ENCODE data around the gene IFNAR1. TPM values are rescaled to one million over a fixed set of nuclear protein-coding genes. Genes with fewer than 3 reads are reported as not detected.

The IFNAR1 gene
- total and polyA plus RNA-seq, 3 donors from 2014 or later = 22.1 to 25.0 (median 22.8) TPM

DNA sequence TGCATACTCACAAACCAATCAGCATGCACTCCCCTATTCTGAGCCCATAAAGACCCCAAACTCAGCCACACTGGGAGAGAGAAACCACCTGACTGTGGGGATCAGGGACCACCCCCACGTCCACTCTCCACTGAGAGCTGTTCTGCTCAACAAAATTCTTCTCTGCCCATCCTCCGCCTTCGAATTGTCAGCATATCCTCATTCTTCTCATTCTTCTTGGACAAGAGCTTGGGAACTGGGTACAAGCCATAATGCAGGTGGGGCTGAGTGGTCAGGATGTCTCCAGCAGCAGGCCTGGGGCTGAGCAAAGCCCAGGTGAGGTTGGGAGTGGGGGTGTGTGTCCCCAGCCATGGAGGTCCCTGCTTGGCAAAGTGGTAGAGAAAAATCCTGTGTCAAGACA, 43.8 kb downstream of the IFNAR1 start:
- Histone ChIP-seq H3K4me3 (no peak overlapping the region), H3K4me1 (no peaks in the 10 kb centered on the region), H3K9me3 (no peaks in the 10 kb centered on the region), H3K27me3 (no peaks in the 10 kb centered on the region), H3K36me3 (ENCODE audit: low read depth, missing control alignments) (no peaks in the 10 kb centered on the region), H3K27ac (no peak overlapping the region)
- 93 to 97% methylated on average over 3 of the region's 3 CpGs for WGBS, 2 donors
- intact Hi-C loops (cut with DNase I; ENCODE audit: low total_unique reads) = no loop called here
- TF ChIP-seq, protein P1, sequence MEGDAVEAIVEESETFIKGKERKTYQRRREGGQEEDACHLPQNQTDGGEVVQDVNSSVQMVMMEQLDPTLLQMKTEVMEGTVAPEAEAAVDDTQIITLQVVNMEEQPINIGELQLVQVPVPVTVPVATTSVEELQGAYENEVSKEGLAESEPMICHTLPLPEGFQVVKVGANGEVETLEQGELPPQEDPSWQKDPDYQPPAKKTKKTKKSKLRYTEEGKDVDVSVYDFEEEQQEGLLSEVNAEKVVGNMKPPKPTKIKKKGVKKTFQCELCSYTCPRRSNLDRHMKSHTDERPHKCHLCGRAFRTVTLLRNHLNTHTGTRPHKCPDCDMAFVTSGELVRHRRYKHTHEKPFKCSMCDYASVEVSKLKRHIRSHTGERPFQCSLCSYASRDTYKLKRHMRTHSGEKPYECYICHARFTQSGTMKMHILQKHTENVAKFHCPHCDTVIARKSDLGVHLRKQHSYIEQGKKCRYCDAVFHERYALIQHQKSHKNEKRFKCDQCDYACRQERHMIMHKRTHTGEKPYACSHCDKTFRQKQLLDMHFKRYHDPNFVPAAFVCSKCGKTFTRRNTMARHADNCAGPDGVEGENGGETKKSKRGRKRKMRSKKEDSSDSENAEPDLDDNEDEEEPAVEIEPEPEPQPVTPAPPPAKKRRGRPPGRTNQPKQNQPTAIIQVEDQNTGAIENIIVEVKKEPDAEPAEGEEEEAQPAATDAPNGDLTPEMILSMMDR (IDR thresholded peaks at IDR 0.05) = no peak
- no peak for TF ChIP-seq POLR2A (IDR thresholded peaks at IDR 0.05)
- no peak for DNase-seq

DNA sequence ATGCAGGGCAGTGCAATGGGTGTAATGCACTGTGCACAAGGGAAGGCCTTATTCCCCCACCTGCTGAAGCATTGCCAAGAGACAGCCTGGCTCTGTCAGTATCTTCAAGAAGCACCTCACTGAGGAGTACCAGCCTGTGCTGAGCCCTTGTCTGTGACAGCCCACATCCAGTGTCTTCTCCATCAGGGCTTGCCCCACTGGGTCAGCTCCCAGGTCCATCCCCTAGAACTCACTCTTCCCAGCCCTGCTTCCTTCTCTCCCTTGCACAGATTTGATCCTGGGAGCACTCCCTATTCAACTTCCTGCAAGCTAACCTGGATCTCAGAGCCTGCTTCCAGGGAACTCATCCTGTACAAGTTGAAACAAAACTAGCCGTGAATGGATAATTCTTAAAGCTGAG, 44.8 kb downstream of the IFNAR1 start:
- no peaks in the 10 kb centered on the region for H3K36me3 ChIP-seq (ENCODE audit: low read depth, missing control alignments)
- no peak overlapping the region for H3K4me3 ChIP-seq
- H3K9me3 ChIP-seq = no peaks in the 10 kb centered on the region
- intact Hi-C loops (cut with DNase I; ENCODE audit: low total_unique reads) = no loop called here
- no peak for DNase-seq
- no peak overlapping the region for H3K27ac ChIP-seq
- 91 to 96% methylated on average over 1 of the region's 1 CpG for WGBS, 2 donors
- TF ChIP-seq, protein P1 (IDR thresholded peaks at IDR 0.05) = no peak
- no peak for TF ChIP-seq POLR2A (IDR thresholded peaks at IDR 0.05)
- no peaks in the 10 kb centered on the region for H3K4me1 ChIP-seq
- H3K27me3 ChIP-seq = no peaks in the 10 kb centered on the region

DNA sequence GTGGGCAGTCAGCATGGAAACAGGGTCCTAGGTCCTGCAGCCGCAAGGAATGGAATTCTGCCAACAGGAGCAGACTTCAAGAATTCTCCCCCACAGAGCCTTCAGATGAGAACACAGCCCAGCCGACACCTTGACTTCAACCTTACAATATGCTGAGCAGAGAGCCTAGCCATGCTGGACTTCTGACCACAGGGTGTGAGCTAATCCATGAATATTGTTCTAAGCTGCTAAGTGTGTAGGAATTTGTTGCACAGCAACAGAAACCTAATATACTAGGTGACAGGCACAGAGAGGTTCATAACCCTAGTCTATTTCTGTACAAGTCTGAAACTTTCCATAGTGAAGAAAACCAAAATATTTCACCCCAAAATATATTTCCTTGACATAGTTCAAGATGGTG, 45.5 kb downstream of the IFNAR1 start:
- DNase-seq = no peak
- H3K4me1 ChIP-seq = no peaks in the 10 kb centered on the region
- no peak overlapping the region for H3K27ac ChIP-seq
- no peaks in the 10 kb centered on the region for H3K9me3 ChIP-seq
- no peak for TF ChIP-seq POLR2A (IDR thresholded peaks at IDR 0.05)
- TF ChIP-seq, protein P1 (IDR thresholded peaks at IDR 0.05) = no peak
- H3K27me3 ChIP-seq = no peaks in the 10 kb centered on the region
- H3K4me3 ChIP-seq = no peak overlapping the region
- WGBS, 2 donors = 94 to 100% methylated on average over 1 to 2 of the region's 2 CpGs
- no peaks in the 10 kb centered on the region for H3K36me3 ChIP-seq (ENCODE audit: low read depth, missing control alignments)
- intact Hi-C loops (cut with DNase I; ENCODE audit: low total_unique reads) = no loop called here

DNA sequence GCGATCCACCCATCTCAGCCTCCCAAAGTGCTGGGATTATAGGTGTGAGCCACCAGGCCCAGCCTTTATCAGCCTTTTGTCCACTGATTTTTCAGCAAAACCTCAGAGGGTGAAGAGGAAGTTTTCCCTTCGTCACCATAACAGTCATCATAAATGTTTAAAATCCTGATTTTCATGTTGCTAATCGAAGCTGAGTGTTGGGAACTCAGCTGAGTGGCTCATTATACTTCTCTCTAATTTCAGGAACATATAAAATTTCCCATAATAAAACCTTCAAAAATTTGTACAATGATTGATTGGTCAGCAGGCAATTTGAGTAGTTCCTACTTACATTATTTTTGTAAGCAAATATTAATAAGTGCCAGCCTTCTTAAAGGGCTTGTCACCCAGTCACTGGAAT, 46.6 kb downstream of the IFNAR1 start:
- DNase-seq = no peak
- WGBS, 2 donors = 84 to 89% methylated on average over 3 of the region's 3 CpGs

DNA sequence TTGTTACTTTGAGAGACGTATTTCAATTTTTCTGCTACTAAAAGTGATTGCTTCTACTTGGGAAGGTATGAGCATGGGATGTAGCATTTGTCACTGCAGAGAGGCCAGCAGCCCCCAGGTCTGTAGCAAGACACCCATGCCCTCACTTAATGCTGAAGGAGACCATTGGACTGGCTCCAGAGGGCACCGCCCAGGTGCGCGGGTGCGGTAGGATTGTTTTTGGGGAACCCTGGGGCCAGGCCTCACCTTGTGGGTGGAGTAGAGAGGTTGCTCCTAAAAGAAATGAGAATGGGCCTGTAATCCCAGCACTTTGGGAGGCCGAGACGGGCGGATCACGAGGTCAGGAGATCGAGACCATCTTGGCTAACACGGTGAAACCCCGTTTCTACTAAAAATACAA, 47.8 kb downstream of the IFNAR1 start:
- intact Hi-C loops (cut with DNase I; ENCODE audit: low total_unique reads) = no loop called here
- WGBS, 2 donors = 80 to 86% methylated on average over 9 to 12 of the region's 12 CpGs
- Histone ChIP-seq H3K27ac (no peak overlapping the region), H3K4me1 (no peaks in the 10 kb centered on the region), H3K4me3 (no peak overlapping the region), H3K27me3 (no peaks in the 10 kb centered on the region), H3K9me3 (no peaks in the 10 kb centered on the region), H3K36me3 (ENCODE audit: low read depth, missing control alignments) (no peaks in the 10 kb centered on the region)
- no peak for DNase-seq
- TF ChIP-seq, protein P1 (IDR thresholded peaks at IDR 0.05) = no peak
- no peak for TF ChIP-seq POLR2A (IDR thresholded peaks at IDR 0.05)

More for the DNA sequence above, 46.6 kb downstream of the IFNAR1 start:
- intact Hi-C loops (cut with DNase I; ENCODE audit: low total_unique reads) = no loop called here
- Histone ChIP-seq H3K4me3 (no peak overlapping the region), H3K9me3 (no peaks in the 10 kb centered on the region), H3K27me3 (no peaks in the 10 kb centered on the region), H3K36me3 (ENCODE audit: low read depth, missing control alignments) (no peaks in the 10 kb centered on the region), H3K4me1 (no peaks in the 10 kb centered on the region), H3K27ac (no peak overlapping the region)
- TF ChIP-seq, protein P1 (IDR thresholded peaks at IDR 0.05) = no peak
- TF ChIP-seq POLR2A (IDR thresholded peaks at IDR 0.05) = no peak

All from testis (tissue), 3 donors.